ENCODE data around the gene NAALADL2. TPM values are rescaled to one million over a fixed set of nuclear protein-coding genes. Genes with fewer than 3 reads are reported as not detected.

Gene NAALADL2
- total and polyA plus RNA-seq, 2 of the 13 experiments (the other 11 are each of a cell fraction or from before 2014, with no cell fraction given): 0.08 TPM; not detected in 1

- Histone ChIP-seq H2AFZ (ENCODE audit: low read length) (no peak overlapping the region), H3K79me2 (ENCODE audit: insufficient read depth, low read length) (no peaks in the 10 kb centered on the region), H4K20me1 (ENCODE audit: insufficient read depth, low read length) (no peaks in the 10 kb centered on the region), H3K27ac (ENCODE audit: extremely low read length, insufficient read depth, low read length) (no peak overlapping the region), H3K4me1 (ENCODE audit: insufficient read depth, low read length) (no peaks in the 10 kb centered on the region), H3K36me3 (replicated peaks in 1 of 2; ENCODE audit: control insufficient read depth in 1 of 2, insufficient read depth in 2 of 2, low read length in 2 of 2) (no peaks in the 10 kb centered on the region), H3K4me2 (ENCODE audit: low read depth, low read length) (no peak overlapping the region), H3K9me3 (ENCODE audit: low read length) (no peaks in the 10 kb centered on the region), H3K27me3 (ENCODE audit: control insufficient read depth in 1 of 2, insufficient read depth in 2 of 2, low read length in 2 of 2) (no peaks in the 10 kb centered on the region), H3K4me3 (replicated peaks in 1 of 3; ENCODE audit: insufficient read depth in 1 of 3, low read depth in 2 of 3, low read length in 3 of 3) (no peak overlapping the region), H3K9ac (ENCODE audit: insufficient read depth, low read depth, low read length) (no peak overlapping the region)
- DNase-seq (ENCODE audit: low spot score) (no peak), FAIRE-seq (no peak), ATAC-seq (no peak)
- BruUV-seq (replicated peaks): no TSS peak
- CTCF ChIA-PET (ENCODE audit: low intra/inter-chr PET ratio, low total read pairs): no interaction called here
- WGBS (ENCODE audit: low lambda C conversion rate): 0% methylated on average over 1 of the region's 1 CpG
- in situ Hi-C loops (cut with HindIII; ENCODE audit: extremely low pct_ligation_motif_present, low pct_unique_long_range_greater_than_20kb) (no loop called here), intact Hi-C loops (cut with micrococcal nuclease; ENCODE audit: unreplicated experiment) (no loop called here)
- no peak for TF ChIP-seq ZNF567 (CRISPR knock-in tag; IDR thresholded peaks at IDR 0.05; ENCODE audit: borderline replicate concordance)
- POLR2A ChIA-PET: no interaction called here
Measured at GRCh38 chr3:175267561-175267960, 408.4 kb downstream of the NAALADL2 start.

DNA sequence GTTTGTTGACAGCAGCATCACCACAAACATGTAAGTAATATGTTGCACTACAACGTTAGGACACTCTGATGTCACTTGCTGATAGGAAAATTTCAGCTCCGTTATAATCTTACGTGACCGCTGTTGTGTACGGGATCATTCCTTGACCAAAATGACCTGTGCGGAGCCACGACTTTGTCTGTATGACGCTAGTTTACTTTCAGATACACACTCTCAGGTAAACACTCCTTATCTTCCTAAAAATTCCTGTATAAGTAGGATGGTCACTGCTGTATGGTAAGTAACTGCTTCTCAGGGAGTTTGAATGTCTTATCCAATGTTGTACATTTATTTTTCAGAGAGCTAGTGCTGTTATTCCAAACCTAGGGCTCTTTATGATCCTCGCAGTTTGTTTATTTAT is 410.3 kb downstream of the NAALADL2 start:
- CTCF ChIA-PET (ENCODE audit: low intra/inter-chr PET ratio, low total read pairs): no interaction called here
- no peak for TF ChIP-seq ZNF160 (CRISPR knock-in tag; IDR thresholded peaks at IDR 0.05)
- no peak for TF ChIP-seq TP53 (CRISPR knock-in tag; conservative IDR thresholded peaks at IDR 0.05)
- TF ChIP-seq DNMT1 (CRISPR knock-in tag; IDR thresholded peaks at IDR 0.05): no peak
- no peaks in the 10 kb centered on the region for H3K4me1 ChIP-seq (ENCODE audit: insufficient read depth, low read length)
- H3K9ac ChIP-seq (ENCODE audit: insufficient read depth, low read depth, low read length): no peak overlapping the region
- DNase-seq (ENCODE audit: low spot score) (no peak), FAIRE-seq (no peak), ATAC-seq (no peak)
- in situ Hi-C loops (cut with HindIII; ENCODE audit: extremely low pct_ligation_motif_present, low pct_unique_long_range_greater_than_20kb): no loop called here
- no peaks in the 10 kb centered on the region for H3K27me3 ChIP-seq (ENCODE audit: control insufficient read depth in 1 of 2, insufficient read depth in 2 of 2, low read length in 2 of 2)
- no peaks in the 10 kb centered on the region for H3K79me2 ChIP-seq (ENCODE audit: insufficient read depth, low read length)
- POLR2A ChIA-PET: no interaction called here
- no peak overlapping the region for H3K4me2 ChIP-seq (ENCODE audit: low read depth, low read length)
- H4K20me1 ChIP-seq (ENCODE audit: insufficient read depth, low read length): no peaks in the 10 kb centered on the region
- 33% methylated on average over 9 of the region's 9 CpGs for WGBS (ENCODE audit: low lambda C conversion rate)
- no peaks in the 10 kb centered on the region for H3K36me3 ChIP-seq (replicated peaks in 1 of 2; ENCODE audit: control insufficient read depth in 1 of 2, insufficient read depth in 2 of 2, low read length in 2 of 2)
- no peaks in the 10 kb centered on the region for H3K9me3 ChIP-seq (ENCODE audit: low read length)
- no peak overlapping the region for H3K4me3 ChIP-seq (replicated peaks in 1 of 3; ENCODE audit: insufficient read depth in 1 of 3, low read depth in 2 of 3, low read length in 3 of 3)
- BruUV-seq (replicated peaks): no TSS peak
- intact Hi-C loops (cut with micrococcal nuclease; ENCODE audit: unreplicated experiment): no loop called here
- no peak overlapping the region for H3K27ac ChIP-seq (ENCODE audit: extremely low read length, insufficient read depth, low read length)
- H2AFZ ChIP-seq (ENCODE audit: low read length): no peak overlapping the region
